Stimulated activated naive CD8-positive, alpha-beta T cell treated with anti-CD3 and anti-CD28 coated beads, Interleukin-15, Interleukin-2, amounts not matched to agents 100 ng/mL and 50 ng/mL, for 24 hours (primary cell): ENCODE results near the gene ZNF865.

Source experiments
- H3K27ac Mint-ChIP-seq: one replicate; pipeline ENCODE4 v1.8.0; 2021; ENCODE audit warnings: mild to moderate bottlenecking, mixed read lengths
- H3K27me3 Mint-ChIP-seq: one replicate; pipeline ENCODE4 v1.8.0; 2021; ENCODE audit warnings: mixed read lengths
- H3K36me3 Mint-ChIP-seq: one replicate; pipeline ENCODE4 v1.8.0; 2021; ENCODE audit warnings: low read depth, mixed read lengths
- H3K4me1 Mint-ChIP-seq: one replicate; pipeline ENCODE4 v1.8.0; 2021; ENCODE audit warnings: low read depth, mixed read lengths
- H3K4me3 Mint-ChIP-seq: one replicate; pipeline ENCODE4 v1.8.0; 2021; ENCODE audit warnings: mild to moderate bottlenecking, mixed read lengths
- H3K9me3 Mint-ChIP-seq: one replicate; pipeline ENCODE4 v1.8.0; 2021; ENCODE audit warnings: mixed read lengths

ZNF865 gene

GRCh38 chr19:55640577-55641425 is 35.4 kb downstream of the ZNF865 start, which contains the start of gene ZNF580:
TSS of gene ZNF580 (plus strand) at chr19:55641002. CDS start at chr19:55642509, 1,507 bp downstream.
- Mint-ChIP-seq H3K27ac (peak within 1 kb of the TSS; percentile 98), H3K36me3 (peaks cover 66% of the 10 kb centered on the region), H3K4me1 (peaks cover 81% of the 10 kb centered on the region), H3K4me3 (peak within 1 kb of the TSS; percentile 98), H3K9me3 (no peaks in the 10 kb centered on the region), H3K27me3 (no peaks in the 10 kb centered on the region)

GRCh38 chr19:55641426-55642152 is 36.1 kb downstream of the ZNF865 start:
- peaks cover 77% of the 10 kb centered on the region for H3K4me1 Mint-ChIP-seq

GRCh38 chr19:55642153-55643002 is 36.9 kb downstream of the ZNF865 start:
- Mint-ChIP-seq H3K9me3 (no peaks in the 10 kb centered on the region), H3K27ac (peak overlapping the region; percentile 98), H3K36me3 (peaks cover 65% of the 10 kb centered on the region), H3K4me1 (peaks cover 76% of the 10 kb centered on the region), H3K27me3 (no peaks in the 10 kb centered on the region), H3K4me3 (peak overlapping the region; percentile 98)

More at GRCh38 chr19:55641426-55642152, 36.1 kb downstream of the ZNF865 start:
- Mint-ChIP-seq H3K27ac (peak overlapping the region; percentile 98), H3K27me3 (no peaks in the 10 kb centered on the region), H3K36me3 (peaks cover 58% of the 10 kb centered on the region), H3K9me3 (no peaks in the 10 kb centered on the region), H3K4me3 (peak overlapping the region; percentile 98)

GRCh38 chr19:55643003-55643886 is 37.8 kb downstream of the ZNF865 start, which contains the start of gene ZNF581:
TSS of gene ZNF581 (plus strand) at chr19:55643649. CDS start at chr19:55644572, 923 bp downstream.
- H3K4me1 Mint-ChIP-seq: peaks cover 73% of the 10 kb centered on the region
- peak within 1 kb of the TSS; percentile 98 for H3K4me3 Mint-ChIP-seq
- H3K9me3 Mint-ChIP-seq: no peaks in the 10 kb centered on the region
- peaks cover 59% of the 10 kb centered on the region for H3K36me3 Mint-ChIP-seq
- peak within 1 kb of the TSS; percentile 98 for H3K27ac Mint-ChIP-seq
- H3K27me3 Mint-ChIP-seq: no peaks in the 10 kb centered on the region

GRCh38 chr19:55643887-55644176 is 38.4 kb downstream of the ZNF865 start:
- Mint-ChIP-seq H3K36me3 (peaks cover 55% of the 10 kb centered on the region), H3K27ac (peak overlapping the region; percentile 95)

GRCh38 chr19:55644191-55644833 is 38.9 kb downstream of the ZNF865 start:
- Mint-ChIP-seq H3K27me3 (no peaks in the 10 kb centered on the region), H3K4me3 (peak overlapping the region; percentile 98), H3K36me3 (peaks cover 50% of the 10 kb centered on the region), H3K4me1 (peaks cover 72% of the 10 kb centered on the region), H3K9me3 (no peaks in the 10 kb centered on the region), H3K27ac (peak overlapping the region; percentile 95)

More at GRCh38 chr19:55643887-55644176, 38.4 kb downstream of the ZNF865 start:
- peaks cover 72% of the 10 kb centered on the region for H3K4me1 Mint-ChIP-seq
- H3K9me3 Mint-ChIP-seq: no peaks in the 10 kb centered on the region
- peak overlapping the region; percentile 98 for H3K4me3 Mint-ChIP-seq
- H3K27me3 Mint-ChIP-seq: no peaks in the 10 kb centered on the region

- Mint-ChIP-seq H3K36me3 (peaks cover 44% of the 10 kb centered on the region), H3K4me1 (peaks cover 72% of the 10 kb centered on the region), H3K27me3 (no peaks in the 10 kb centered on the region), H3K27ac (peak overlapping the region; percentile 95), H3K9me3 (no peaks in the 10 kb centered on the region), H3K4me3 (peak overlapping the region; percentile 98)
These were observed 39.5 kb downstream of the ZNF865 start for GRCh38 chr19:55644842-55645511.

- Mint-ChIP-seq H3K27me3 (no peaks in the 10 kb centered on the region), H3K27ac (peak overlapping the region; percentile 67), H3K9me3 (no peaks in the 10 kb centered on the region), H3K4me3 (peak overlapping the region; percentile 98), H3K36me3 (peaks cover 39% of the 10 kb centered on the region), H3K4me1 (peaks cover 72% of the 10 kb centered on the region)
These were observed 40.0 kb downstream of the ZNF865 start for GRCh38 chr19:55645512-55645881.

- H3K27me3 Mint-ChIP-seq: no peaks in the 10 kb centered on the region
- H3K9me3 Mint-ChIP-seq: no peaks in the 10 kb centered on the region
- H3K36me3 Mint-ChIP-seq: peaks cover 31% of the 10 kb centered on the region
- H3K27ac Mint-ChIP-seq: peak overlapping the region; percentile 83
- H3K4me3 Mint-ChIP-seq: peak overlapping the region; percentile 84
- H3K4me1 Mint-ChIP-seq: peaks cover 73% of the 10 kb centered on the region
These were observed 41.7 kb downstream of the ZNF865 start for GRCh38 chr19:55646889-55647731.

GRCh38 chr19:55647732-55648584 is 42.5 kb downstream of the ZNF865 start, which contains the start of gene CCDC106:
TSS of gene CCDC106 (plus strand) at chr19:55648212. CDS start at chr19:55649047, 835 bp downstream.
- no peaks in the 10 kb centered on the region for H3K27me3 Mint-ChIP-seq
- peaks cover 70% of the 10 kb centered on the region for H3K4me1 Mint-ChIP-seq
- peak within 1 kb of the TSS; percentile 86 for H3K27ac Mint-ChIP-seq
- peaks cover 29% of the 10 kb centered on the region for H3K36me3 Mint-ChIP-seq
- H3K9me3 Mint-ChIP-seq: no peaks in the 10 kb centered on the region
- H3K4me3 Mint-ChIP-seq: peak within 1 kb of the TSS; percentile 84

- Mint-ChIP-seq H3K27ac (peak overlapping the region; percentile 86), H3K27me3 (no peaks in the 10 kb centered on the region), H3K4me1 (peaks cover 64% of the 10 kb centered on the region), H3K4me3 (peak overlapping the region; percentile 77), H3K36me3 (peaks cover 25% of the 10 kb centered on the region), H3K9me3 (no peaks in the 10 kb centered on the region)
These were observed 43.3 kb downstream of the ZNF865 start for GRCh38 chr19:55648585-55649267.
